ENCODE results near the gene APLNR.

APLNR gene

DNA sequence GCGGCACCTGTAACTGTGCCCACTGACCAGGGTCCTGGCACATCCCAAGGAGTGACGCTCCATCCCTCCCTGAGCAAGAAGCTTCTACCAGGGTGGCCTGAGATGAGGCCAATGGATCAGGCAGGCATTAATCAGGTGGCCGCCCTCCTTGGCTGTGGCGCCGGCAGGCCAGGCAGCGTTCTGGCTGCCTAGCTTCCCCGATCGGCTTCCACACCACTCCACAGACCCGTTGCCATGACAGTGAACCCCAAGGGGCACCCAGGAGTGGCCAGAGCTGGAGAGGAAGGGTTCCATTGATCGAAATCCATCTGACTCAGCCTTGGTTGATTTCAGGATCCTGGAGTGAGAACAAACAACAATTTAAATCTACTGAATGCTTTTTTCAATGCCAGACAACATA lies 34.8 kb downstream of the APLNR start:
- no peak for DNase-seq (ENCODE audit: low read depth)
- no peak overlapping the region for H3K4me3 ChIP-seq (ENCODE audit: control insufficient read depth, low read depth, low read length)
- TF ChIP-seq, protein P1, sequence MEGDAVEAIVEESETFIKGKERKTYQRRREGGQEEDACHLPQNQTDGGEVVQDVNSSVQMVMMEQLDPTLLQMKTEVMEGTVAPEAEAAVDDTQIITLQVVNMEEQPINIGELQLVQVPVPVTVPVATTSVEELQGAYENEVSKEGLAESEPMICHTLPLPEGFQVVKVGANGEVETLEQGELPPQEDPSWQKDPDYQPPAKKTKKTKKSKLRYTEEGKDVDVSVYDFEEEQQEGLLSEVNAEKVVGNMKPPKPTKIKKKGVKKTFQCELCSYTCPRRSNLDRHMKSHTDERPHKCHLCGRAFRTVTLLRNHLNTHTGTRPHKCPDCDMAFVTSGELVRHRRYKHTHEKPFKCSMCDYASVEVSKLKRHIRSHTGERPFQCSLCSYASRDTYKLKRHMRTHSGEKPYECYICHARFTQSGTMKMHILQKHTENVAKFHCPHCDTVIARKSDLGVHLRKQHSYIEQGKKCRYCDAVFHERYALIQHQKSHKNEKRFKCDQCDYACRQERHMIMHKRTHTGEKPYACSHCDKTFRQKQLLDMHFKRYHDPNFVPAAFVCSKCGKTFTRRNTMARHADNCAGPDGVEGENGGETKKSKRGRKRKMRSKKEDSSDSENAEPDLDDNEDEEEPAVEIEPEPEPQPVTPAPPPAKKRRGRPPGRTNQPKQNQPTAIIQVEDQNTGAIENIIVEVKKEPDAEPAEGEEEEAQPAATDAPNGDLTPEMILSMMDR (conservative IDR thresholded peaks at IDR 0.05; ENCODE audit: control insufficient read depth, insufficient read depth, low read depth, low read length) = no peak

DNA sequence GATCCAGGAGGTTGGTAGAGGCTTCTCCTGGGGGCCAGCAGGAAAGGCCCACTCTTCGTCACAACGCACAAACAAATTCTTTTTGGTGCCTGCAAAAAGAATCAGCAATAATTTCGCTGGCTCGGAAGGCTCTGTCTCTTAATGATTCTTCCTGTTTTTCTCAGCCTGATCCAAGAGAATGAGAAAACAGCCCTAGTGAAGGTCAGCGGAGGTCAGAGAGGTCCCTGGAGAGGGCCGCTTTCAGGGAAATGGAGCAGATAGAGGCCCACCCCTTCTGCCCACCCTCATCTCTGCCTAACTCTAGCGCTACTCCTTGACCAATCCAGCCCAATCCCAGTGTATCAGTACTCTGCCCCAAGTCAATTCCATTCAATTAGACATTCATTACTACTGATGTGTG lies 36.1 kb downstream of the APLNR start:
- TF ChIP-seq, protein P1 (conservative IDR thresholded peaks at IDR 0.05; ENCODE audit: control insufficient read depth, insufficient read depth, low read depth, low read length) = no peak
- DNase-seq (ENCODE audit: low read depth) = no peak
- H3K4me3 ChIP-seq (ENCODE audit: control insufficient read depth, low read depth, low read length) = no peak overlapping the region

DNA sequence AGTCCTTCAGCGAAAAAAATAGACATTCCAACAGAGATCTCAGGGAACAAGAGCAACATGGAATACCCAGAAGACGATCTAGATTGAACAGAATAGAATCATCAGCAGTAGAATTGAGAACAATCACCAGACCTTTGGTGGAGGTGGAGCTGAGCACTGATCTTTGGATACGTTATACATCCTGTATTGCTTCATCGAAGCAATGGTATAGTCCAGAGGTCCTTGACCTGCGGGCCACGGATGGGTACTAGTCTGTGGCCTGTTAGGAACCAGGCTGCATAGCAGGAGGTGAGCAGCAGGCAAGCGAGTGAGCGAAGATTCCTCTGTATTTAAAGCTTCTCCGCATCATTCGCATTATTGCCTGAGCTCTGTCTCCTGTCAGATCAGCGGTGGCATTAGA lies 37.7 kb downstream of the APLNR start:
- no peak for DNase-seq (ENCODE audit: low read depth)
- TF ChIP-seq, protein P1 (conservative IDR thresholded peaks at IDR 0.05; ENCODE audit: control insufficient read depth, insufficient read depth, low read depth, low read length) = no peak
- no peak overlapping the region for H3K4me3 ChIP-seq (ENCODE audit: control insufficient read depth, low read depth, low read length)

DNA sequence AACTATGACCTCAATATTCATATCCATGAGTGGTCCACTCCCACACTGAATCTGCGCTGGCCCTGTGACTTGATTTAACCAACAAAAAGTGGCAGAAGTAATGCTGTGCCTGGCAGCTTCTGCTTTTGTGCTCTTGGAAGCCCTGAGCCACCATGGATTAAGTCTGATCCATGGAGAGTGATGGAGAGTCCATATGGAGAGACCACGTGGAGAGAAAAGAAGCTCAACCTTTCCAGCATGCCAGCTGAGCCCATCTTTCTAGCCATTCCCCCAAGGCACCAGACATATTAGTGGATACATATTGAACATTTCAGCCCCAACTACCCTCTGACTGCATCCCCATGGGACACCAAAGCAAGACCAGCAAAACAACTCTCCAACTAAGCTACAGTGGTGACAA lies 39.3 kb downstream of the APLNR start:
- TF ChIP-seq, protein P1 (conservative IDR thresholded peaks at IDR 0.05; ENCODE audit: control insufficient read depth, insufficient read depth, low read depth, low read length) = no peak
- DNase-seq (ENCODE audit: low read depth) = no peak
- H3K4me3 ChIP-seq (ENCODE audit: control insufficient read depth, low read depth, low read length) = no peak overlapping the region

DNA sequence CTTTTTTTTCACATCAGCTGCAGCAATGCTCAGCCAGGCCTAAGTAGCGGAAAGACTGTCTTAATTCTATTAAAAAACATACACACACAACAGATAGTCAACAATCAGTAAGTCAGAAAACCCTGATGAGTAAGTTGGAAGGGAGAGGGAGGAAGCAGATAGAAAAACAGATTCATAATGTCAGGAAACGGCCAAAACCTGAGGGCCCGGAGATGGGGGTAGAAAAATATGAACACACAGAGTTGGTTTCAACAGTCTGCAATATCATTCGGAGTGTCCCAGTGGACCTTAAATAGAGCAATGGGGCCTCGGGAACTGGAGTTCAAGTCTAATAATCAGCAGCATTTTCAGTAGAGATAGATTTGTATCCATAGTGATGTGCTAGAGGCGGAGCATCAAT lies 40.5 kb downstream of the APLNR start:
- H3K4me3 ChIP-seq (ENCODE audit: control insufficient read depth, low read depth, low read length) = no peak overlapping the region
- no peak for DNase-seq (ENCODE audit: low read depth)
- TF ChIP-seq, protein P1 (conservative IDR thresholded peaks at IDR 0.05; ENCODE audit: control insufficient read depth, insufficient read depth, low read depth, low read length) = no peak

DNA sequence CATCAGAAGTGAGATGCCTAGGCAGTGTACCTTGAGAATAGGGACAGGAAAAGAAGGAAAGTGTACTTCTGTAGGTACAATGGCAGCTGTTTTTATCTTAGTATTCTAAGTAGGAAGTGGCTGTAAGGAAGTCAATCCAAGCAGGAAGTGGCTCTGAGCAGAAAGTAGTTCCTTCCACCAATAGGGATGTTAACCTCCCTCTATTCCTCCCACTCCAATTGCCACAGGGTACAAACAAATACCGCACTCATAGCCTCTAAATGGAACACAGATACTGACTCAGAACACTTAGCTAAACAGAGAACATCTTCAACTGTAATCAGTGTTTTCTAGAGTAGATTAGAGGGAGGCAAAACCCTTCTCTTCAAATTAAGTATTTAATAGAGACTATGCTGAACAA lies 44.7 kb downstream of the APLNR start:
- DNase-seq (ENCODE audit: low read depth) = peak; percentile 4
- TF ChIP-seq, protein P1 (conservative IDR thresholded peaks at IDR 0.05; ENCODE audit: control insufficient read depth, insufficient read depth, low read depth, low read length) = no peak
- no peak overlapping the region for H3K4me3 ChIP-seq (ENCODE audit: control insufficient read depth, low read depth, low read length)

Data from fibroblast of mammary gland (primary cell).